A549 treated with dexamethasone at 1 μM for 4 hours (cell line): ENCODE data around the gene LIF. TPM values are rescaled to one million over a fixed set of nuclear protein-coding genes. Genes with fewer than 3 reads are reported as not detected.

ENCODE experiments used
- total RNA-seq: library from RNA; stranded (reverse); fragments of 200-300 nt; extraction: Qiagen RNA extraction; gene quantifications from 5 replicates; pipeline ENCODE4 v1.2.3, GENCODE V29; 2022

Gene LIF
- total RNA-seq: 16.4 to 35.8 TPM (median 33.5 TPM) in 5 replicates

GRCh38 chr22:30245985-30246813 is at the start of gene LIF:
Gene LIF (minus strand): TSS chr22:30246759. CDS start chr22:30246695, 64 bp downstream.

DNA sequence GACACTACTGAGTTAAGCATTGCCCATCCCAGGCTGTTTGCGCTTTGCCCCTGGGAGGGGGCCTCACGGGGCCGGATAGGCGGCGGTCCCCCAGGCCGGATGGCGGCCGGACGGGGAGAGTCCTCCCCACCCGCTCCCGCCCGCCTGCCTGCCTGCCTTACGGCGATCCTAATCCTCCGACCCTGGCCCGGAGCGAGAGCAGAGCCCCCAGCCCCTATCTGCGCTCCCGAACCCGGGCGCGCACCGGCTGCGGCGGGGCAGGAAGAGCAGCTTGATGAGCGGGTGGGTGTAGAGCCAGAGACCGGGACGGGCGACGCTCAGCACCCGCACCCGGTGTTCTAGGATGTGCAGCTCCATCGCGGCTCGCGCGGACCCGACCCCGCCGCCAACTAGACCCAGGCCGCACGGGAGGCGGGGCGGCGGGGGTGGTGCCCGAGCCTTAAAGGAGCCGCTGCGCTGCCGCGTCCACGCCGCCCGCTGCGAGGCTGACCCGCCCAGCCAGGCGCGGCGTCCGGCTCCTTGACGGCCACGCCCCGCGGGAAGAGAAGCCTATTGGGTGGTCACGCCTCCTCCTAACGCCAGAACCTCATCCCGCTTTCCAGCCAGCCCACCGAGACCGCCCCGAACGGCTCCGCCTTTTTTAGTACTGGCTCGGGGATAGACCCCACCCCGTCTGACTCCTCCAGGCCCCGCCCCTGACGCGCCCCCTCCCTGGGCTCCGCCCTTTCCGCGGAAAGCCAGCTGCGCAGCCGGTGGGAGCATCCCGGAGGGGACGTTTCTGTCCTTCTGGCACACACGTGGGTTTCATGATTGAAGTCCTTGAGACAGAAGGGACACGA is 42.8 kb upstream of the LIF start, which contains the start of gene CASTOR1:
Gene CASTOR1, minus strand, starts transcription at position 365 of the 839 bp plus-strand sequence. Its CDS starts 8 bp downstream, at position 357.

DNA sequence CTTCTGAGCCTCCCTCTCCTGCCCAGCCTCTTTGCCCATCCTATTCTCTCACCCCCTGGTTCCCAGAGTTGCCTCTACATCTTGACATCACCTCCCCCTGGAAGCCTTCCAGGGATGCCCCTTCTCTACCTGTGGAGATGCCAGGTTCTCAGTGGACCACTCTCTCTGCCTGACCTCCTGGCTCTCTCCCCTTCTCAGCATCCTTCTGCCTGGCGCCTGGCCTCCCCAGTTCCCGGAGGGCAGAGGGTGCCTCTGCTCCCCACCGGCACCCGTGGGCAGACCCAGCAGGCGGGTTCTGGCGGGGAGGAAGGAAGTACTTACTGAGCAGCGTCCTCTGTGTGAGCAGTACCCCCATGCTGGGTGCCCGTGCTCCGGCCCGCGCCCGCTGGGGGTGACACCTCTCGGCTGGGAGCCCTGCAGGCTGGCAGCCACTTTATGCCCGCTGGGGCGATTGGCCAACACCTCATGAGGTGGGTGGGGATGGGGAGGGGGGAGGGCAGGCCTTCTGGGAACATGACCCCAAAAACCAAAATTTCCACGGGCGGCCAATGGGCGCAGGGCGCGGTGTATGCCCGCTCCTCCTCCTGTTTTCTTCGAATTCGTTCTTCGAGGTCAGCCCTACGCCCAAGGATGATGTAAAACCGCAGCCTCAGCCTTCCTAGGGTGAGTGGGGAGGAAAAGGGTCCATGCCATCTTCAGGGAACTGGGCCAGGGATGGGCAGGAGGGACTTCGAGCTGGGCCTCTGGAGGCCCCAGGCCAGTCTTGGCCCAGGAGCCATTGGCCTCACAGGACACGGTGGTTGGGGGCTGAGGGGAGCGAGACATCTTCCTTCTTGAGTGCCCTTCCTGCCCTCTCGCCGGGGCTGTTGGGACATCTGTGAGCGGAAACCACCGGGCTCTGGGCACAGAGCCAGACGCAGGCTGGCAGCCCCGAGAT is 20.2 kb upstream of the LIF start, which contains the start of gene OSM:
Gene OSM, minus strand, starts transcription at position 407 of the 937 bp plus-strand sequence. Its CDS starts 52 bp downstream, at position 355.

Other genes with a start within 250 kb of the LIF start
- not detected in 5 replicates for gene HORMAD2, start 166.3 kb downstream of the LIF start, total RNA-seq
- 0.11 TPM in 1 of 5 replicates, not detected in the others for gene OSM, start 20.1 kb upstream of the LIF start, total RNA-seq
- 5.0 to 6.5 TPM (median 5.5 TPM) in 5 replicates for gene CASTOR1, start 42.7 kb upstream of the LIF start, total RNA-seq
- gene TBC1D10A, start 80.2 kb upstream of the LIF start, total RNA-seq: 7.5 to 9.6 TPM (median 9.1 TPM) in 5 replicates
- 34.0 to 87.7 TPM (median 73.4 TPM) in 5 replicates for gene SF3A1, start 110.1 kb upstream of the LIF start, total RNA-seq
- 1.3 to 3.2 TPM (median 2.6 TPM) in 5 replicates for gene CCDC157, start 110.2 kb upstream of the LIF start, total RNA-seq
- gene RNF215, start 140.7 kb upstream of the LIF start, total RNA-seq: 14.1 to 23.5 TPM (median 19.4 TPM) in 5 replicates
- gene SEC14L2, start 150.3 kb upstream of the LIF start, total RNA-seq: 71.4 to 112 TPM (median 96.7 TPM) in 5 replicates
- gene MTFP1, start 179.0 kb upstream of the LIF start, total RNA-seq: 59.8 to 67.8 TPM (median 63.6 TPM) in 5 replicates
- gene SEC14L3, start 225.3 kb upstream of the LIF start, total RNA-seq: not detected in 5 replicates